Coronary artery (tissue), 2 donors: ENCODE data around the gene POLA1.

ENCODE experiments used
- DNase-seq: peaks from one replicate; pipeline ENCODE4 v3.0.0-alpha.2; 2017; ENCODE audit warnings: low spot score
- H3K27ac ChIP-seq, 2 donors: fragments of 200-600 bp; sonication (generic); one replicate each; pipeline ENCODE4 v1.5.1; 2016 to 2019
- H3K4me3 ChIP-seq: fragments of 200-600 bp; sonication (generic); 2 replicates; pipeline ENCODE4 v1.5.1; 2016; ENCODE audit warnings: mild to moderate bottlenecking, moderate library complexity
- CTCF ChIP-seq: fragments of 200-600 bp; sonication (generic); IDR thresholded peaks from one replicate; pipeline ENCODE4 v1.5.1; 2019; ENCODE audit warnings: antibody characterized with exemption

The POLA1 gene

GRCh38 chrX:24696294-24696693 is 2.6 kb downstream of the POLA1 start:
- TF ChIP-seq CTCF, result no peak
- H3K27ac ChIP-seq, result no peak overlapping the region
- no peak overlapping the region for H3K4me3 ChIP-seq
- DNase-seq, result no peak

GRCh38 chrX:24702362-24703184 is 8.9 kb downstream of the POLA1 start:
- DNase-seq, result no peak
- Histone ChIP-seq H3K4me3 (no peak overlapping the region), H3K27ac (no peak overlapping the region)
- TF ChIP-seq CTCF, result no peak

- no peak overlapping the region for H3K4me3 ChIP-seq
- TF ChIP-seq CTCF, result no peak
- H3K27ac ChIP-seq, result no peak overlapping the region
- no peak for DNase-seq
These were observed 9.4 kb downstream of the POLA1 start for GRCh38 chrX:24703185-24703494.

- no peak overlapping the region for H3K27ac ChIP-seq
- no peak for TF ChIP-seq CTCF
- H3K4me3 ChIP-seq, result no peak overlapping the region
- no peak for DNase-seq
These were observed 25.1 kb downstream of the POLA1 start for GRCh38 chrX:24718771-24719170.

GRCh38 chrX:24720036-24720435 is 26.3 kb downstream of the POLA1 start:
- no peak for TF ChIP-seq CTCF
- Histone ChIP-seq H3K4me3 (no peak overlapping the region), H3K27ac (no peak overlapping the region)
- no peak for DNase-seq

GRCh38 chrX:24728530-24728929 is 34.8 kb downstream of the POLA1 start:
- TF ChIP-seq CTCF, result no peak
- no peak for DNase-seq
- Histone ChIP-seq H3K27ac (no peak overlapping the region), H3K4me3 (no peak overlapping the region)

GRCh38 chrX:24732766-24733500 is 39.2 kb downstream of the POLA1 start:
- no peak for DNase-seq
- no peak overlapping the region for H3K27ac ChIP-seq
- TF ChIP-seq CTCF, result no peak
- H3K4me3 ChIP-seq, result no peak overlapping the region
